NOMO-1 (cell line): ENCODE results near the gene ELP4.

Experiments used
- DNase-seq, 2 experiments: peaks; one replicate each; lab custom pipeline; 2025; ENCODE audit not compliant: unreplicated experiment in 2 of 2; lab: John Stamatoyannopoulos, UW

The ELP4 gene

DNA sequence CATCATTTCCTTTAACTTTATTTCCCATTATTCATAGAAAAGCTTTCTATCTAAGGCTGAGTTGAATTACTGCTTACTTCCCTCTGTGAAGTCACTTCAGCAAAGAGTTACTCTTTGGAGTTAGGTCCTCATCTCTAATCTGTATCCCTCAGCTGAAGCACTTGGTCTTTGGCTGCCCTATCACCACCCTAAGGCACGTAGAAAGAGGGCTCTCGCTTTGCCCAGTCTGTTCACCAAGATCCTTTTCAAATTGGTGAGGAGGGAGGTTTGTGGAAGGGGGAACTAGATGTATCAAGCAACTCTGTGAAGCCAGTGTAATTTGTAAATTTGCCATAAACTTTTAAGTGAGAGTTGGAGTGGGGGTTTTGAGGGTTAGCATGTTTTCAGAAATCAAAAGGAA, 258.1 kb downstream of the ELP4 start:
- no peak for DNase-seq

DNA sequence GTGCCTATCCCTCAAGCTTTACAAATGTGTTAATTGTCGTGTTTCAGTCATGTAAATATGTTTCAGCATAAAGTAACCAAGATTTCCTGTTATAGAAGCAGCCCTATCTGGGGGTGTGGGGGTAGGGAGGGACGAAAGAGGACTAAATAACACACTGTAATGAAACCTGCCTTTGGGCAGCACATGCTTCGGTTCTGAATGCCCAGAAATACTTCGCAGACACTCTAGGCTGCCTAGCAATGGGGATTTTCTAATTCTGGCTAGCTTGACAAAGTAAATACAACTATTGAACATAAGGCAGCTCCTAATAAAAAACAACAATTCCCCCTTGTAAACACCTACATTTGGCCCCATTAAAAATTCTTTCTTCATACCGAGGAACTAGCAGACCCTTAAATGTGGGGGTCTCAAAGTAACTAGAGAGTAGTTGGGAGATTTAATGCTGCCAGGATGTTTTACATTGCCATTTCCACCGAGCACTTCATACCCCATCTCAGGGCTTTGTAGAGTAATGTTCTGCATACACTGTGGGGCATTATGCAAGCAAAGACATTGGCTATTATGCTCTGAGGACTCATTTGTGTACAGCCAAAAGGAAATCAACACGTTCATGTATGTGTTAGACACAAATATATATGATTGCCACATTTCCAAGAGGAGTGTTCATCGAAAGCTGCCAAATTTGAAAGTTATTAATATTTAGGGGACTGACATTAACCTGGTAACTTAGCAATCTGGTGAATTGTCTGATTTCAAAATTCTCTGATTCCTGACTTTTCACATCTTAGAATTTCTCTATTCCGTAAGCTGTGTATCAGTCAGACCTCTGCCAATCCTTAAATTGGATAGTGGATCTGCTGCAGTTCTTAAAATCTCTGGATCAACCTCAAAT, 259.4 kb downstream of the ELP4 start:
- DNase-seq = no peak

DNA sequence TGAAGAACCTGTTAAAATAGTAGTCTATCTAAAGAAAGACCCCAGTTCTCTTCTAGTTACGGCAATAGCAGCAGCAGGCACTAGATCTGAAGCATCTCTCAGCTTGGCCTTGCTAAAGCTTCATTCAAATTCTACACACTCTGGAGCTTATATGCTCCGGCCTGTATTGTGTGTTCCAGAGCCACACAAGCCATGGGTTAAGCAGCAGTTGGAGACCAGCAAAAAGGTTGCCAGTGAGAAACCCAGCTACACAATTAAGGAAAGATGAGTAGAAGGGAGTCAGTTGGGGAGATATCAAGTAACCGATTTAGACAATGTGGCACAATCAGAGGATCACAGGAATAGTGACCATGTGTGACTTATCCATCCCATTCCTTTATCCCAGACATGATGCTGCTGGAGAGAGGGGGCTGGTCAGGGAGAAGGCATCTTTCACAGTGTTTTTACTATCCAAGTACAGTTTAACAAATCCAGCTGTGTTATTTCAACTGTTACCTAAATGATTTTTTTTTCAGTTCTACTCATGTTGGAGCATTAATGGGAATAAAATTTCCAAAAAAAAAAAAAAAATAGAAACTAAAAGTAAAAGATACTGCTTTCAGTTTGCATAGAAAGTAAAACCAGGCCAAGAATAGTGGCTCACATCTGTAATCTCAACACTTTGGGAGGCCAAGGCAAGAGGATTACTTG, 260.6 kb downstream of the ELP4 start:
- DNase-seq = no peak

DNA sequence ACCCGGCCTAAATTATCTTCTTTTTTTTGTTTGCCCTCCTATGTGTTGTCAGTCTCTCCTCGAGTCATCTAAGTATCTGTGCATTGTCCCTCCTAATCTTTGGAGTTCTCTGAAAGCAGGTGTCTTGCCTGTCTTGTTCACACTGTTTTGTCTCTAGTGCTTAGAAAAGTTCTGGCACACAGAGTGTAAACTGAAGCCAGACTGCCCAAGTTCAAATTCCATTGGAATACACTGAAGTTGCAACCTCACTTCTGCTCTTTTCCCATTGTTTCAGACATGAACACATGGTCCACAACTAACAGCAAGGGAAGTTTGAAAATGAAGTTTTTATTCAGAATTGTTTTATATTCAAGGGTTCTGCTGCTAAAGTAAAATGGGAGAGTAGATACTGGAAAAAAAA, 262.8 kb downstream of the ELP4 start:
- no peak for DNase-seq

DNA sequence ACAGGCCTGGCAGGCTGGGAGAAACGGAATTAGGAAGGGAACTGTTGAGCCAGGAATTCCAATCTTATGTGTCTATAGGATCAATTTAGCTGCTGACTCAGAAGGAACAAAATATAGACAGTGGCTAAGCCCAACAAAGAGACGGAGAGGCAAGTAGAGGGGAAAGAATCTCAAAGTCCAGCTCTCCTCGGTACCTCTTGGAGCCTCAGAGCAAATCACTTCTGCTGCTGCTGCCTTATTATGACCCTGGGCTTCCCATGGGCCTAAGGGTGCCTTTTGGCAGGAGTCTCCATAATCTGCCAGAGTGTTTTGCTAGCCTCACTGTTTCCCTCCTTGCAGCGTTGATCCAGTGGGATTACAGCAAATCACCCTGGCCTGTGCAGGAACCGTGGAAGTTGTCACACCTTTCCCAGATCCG, 269.8 kb downstream of the ELP4 start:
- DNase-seq = no peak

DNA sequence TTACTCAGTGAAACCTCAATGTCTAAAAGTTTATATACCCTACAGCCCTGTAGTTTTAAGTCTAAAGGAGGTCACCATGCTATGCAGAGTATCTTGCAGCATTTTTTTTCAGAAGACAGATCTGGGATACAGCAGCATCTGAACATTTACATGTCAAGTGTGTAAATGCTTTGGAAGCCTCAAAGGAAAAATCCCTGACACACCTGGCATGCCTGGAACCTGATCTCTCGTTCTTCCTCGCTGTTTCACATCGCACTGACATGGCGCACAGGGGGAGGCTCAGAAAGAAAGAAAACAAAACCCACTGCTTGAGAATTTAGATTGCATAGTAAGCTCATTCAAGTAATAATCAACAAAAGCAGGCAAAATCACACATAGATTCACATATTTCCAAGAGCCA, 270.5 kb downstream of the ELP4 start:
- DNase-seq = no peak

DNA sequence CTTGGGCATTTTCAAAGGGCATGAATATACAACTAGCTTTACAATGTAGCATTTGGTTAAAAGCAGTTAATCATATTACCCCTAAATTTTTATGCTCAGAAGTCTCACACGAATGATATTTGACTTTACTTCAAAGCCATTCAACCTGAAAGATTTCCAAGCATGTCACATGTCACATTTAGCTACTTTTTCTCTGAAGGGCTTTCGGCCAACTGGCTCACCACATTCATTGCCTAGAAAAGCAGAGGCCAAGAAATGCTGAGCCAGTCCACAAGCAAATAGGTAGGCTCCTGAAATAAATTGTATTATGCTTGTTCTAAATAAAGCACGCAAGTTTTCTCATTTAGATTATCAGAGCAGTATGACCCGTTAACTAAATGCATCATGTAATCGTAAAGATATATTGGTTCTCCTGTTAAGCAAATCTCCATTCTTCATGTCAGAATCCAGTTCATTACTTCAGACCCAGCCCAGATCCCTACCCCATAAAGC, 271.0 kb downstream of the ELP4 start:
- no peak for DNase-seq

DNA sequence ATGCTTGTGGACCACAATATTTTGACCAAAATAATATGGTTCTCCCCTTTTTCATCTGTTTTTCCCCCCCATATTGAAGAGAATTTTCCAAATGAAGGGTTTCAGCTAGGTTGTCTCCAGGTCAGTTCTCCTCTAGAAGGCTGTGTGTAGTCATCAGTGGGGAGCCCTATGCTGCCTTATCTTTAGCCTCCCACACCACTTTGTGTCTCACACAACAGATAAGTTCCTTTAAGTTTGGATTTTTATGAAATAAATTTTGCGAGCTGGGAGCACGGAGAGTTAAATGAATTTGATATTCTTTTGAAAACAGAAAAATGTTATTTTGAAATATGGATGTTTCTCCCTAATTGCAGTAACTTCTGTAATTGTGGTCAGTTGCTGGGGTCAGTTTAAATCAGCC, 272.7 kb downstream of the ELP4 start:
- DNase-seq = no peak

DNA sequence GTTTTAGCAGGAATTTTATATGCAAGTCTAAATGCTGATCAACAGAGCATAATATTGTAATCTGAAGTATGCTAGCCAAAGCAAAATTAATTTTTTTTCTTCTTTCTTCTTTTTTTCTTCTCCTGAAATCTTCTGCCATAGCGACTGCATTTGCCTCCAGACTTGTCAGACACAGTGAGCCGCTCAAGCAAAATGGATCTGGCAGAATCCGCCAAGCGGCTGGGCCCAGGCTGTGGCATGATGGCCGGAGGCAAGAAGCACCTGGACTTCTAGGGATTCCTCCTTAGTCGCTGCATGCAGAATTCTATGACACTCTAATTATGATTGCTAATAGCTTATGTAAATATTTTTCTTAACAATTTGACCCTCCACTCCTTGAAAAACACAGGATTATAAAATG, 273.7 kb downstream of the ELP4 start:
- no peak for DNase-seq

DNA sequence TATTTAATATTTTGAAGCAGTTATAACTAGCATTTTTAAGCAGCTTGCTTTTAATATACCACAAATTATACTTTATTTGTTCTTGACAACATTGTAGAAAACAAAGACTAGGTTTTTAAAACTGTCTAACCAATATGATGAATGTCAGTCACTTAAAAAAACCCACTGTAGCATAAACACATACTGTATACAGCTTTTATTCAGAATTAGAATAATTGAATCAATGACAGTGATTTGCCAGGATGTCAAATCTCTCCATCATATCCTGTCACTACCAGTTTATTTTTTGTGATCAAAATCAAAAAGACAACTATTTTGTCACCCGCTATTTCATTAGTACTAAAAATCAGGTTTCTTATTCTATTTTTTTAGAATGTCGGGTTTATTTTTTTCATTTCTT, 275.0 kb downstream of the ELP4 start:
- no peak for DNase-seq

DNA sequence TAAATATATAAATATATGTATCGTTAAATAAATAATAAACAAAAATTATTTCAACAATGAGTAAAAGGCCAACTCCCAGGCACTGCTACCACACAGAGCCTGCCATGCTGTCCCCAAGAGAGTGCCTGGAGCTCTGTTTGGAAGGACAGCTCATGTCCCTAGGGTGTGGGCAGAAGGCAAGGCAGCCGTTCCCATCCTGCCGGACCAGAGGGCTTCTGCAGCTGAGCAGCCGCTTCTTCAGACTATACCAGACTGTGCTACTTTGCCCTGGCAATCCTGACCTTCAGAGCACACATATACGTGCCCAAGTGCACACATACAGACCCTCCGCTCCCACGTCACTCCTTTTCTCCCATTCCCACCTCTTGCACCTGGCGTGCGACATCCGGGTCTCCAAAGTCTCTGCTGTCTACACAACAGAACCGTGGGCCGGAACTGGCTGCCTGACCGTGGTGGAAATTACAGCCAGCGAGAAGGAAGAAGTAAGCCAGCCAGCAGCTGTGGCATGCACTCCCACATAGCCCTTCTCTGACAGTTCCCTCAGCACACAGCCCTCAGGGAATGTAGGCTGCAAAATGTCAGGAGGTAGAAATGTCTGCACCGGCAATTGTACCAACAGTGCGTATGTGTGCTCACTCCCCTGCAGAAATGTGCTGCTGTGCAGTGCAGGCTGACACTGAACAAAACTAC, 277.6 kb downstream of the ELP4 start:
- no peak for DNase-seq

DNA sequence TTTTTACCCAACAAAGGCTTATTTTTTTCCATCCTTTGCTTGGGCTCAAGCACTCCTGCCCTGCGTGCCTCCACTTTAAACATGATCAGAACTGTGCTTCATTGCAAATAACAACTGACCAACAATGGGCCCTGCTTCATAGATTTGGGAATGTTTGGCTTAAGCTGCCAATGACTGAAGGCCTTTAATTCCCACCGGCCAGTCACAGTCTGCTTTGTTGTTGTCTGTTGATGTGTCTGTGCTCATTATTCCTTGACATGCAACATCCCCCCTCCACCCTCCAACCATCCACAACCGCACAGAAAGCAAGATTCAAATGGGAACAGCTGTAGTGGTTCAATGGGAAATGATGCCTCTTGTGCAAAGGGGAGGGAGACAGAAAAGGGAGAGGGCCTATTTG, 278.5 kb downstream of the ELP4 start:
- no peak for DNase-seq

DNA sequence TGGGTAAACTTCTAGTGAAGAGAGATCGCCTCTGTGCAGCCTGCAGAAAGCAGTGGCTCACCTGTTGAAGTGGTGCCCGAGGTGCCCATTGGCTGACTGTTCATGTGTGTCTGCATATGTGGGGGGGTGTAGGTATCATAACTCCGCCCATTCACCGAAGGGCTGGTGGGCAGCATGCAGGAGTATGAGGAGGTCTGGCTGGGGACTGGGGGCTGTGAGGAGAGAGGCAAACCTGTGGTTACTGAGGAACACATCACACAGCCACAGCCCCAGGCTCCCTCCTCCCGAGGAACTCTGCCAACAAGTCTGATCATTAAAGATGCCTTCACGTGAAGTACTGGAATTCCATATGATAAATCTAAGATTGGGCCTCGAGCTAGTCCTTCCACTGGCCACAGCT, 281.1 kb downstream of the ELP4 start:
- DNase-seq = no peak

DNA sequence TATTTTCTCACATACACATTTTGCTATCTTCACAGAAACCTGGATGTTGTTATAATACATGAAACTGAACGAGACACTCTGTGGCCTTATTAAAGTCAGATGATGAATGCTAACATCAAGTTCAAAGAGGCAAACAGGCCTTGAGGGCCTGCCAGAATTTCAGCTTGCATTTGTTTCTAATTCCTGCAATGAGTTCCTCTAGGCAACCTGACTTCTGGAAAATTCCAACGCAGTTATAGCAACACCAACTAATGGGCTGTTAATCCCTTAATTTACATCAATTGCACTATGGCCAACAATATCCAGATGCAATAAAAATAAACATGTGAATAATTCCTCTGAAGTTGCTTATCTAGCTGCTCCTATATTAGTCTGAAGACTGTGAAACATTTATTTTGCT, 282.5 kb downstream of the ELP4 start:
- DNase-seq = no peak

DNA sequence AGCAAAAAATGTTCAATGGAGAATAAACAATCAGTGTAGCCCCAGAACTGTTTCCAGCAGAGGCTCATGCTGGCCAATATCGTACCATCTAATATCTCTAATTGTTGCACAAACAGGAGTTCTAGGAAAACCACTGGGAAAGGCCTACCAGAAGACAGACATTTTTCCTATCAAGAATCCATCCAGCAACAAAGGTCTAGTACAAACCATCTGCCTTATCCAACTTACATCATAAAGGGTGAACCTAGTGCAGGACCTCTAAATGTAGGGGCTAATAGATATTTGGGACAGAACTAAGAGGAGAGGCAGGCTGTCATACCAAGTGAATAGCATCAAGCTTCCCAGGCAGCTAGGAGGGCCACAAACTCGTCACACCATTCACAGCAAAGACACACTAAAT, 282.9 kb downstream of the ELP4 start:
- no peak for DNase-seq

DNA sequence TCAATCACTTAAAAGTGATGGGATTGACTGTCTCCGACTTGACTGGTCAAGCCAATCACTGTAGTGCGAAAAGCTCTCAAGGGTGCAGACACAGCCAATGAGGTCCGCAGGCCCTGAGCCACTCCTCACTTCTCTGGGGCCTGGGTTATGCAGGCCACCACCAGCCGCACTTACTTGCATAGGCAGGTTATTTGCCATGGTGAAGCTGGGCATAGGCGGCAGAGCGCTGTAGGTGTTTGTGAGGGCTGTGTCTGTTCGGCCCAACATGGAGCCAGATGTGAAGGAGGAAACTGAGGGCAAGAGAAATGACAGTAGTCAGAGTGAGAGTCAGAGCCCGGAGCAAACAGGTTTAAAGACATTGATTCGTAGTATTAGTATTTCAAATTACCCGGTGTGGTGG, 283.7 kb downstream of the ELP4 start:
- DNase-seq = no peak

DNA sequence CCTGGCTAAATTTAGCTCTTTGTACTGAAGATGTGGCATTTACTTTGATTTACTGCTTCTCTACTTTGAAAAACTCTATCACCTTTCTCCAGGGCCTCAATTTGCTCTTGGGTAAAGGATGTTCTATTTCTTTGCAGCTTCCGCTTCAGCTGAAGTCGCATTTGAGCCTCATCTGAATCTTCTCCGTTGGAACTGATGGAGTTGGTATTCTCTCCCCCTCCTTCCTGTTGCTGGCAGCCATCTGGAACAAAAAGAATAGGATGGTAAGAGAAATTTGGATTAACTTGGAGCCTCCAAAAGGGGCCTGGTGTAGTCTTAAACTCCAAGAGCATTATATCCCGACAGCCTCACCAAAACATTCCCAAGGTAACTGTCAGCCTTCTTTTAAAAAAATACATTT, 285.0 kb downstream of the ELP4 start:
- DNase-seq = no peak

DNA sequence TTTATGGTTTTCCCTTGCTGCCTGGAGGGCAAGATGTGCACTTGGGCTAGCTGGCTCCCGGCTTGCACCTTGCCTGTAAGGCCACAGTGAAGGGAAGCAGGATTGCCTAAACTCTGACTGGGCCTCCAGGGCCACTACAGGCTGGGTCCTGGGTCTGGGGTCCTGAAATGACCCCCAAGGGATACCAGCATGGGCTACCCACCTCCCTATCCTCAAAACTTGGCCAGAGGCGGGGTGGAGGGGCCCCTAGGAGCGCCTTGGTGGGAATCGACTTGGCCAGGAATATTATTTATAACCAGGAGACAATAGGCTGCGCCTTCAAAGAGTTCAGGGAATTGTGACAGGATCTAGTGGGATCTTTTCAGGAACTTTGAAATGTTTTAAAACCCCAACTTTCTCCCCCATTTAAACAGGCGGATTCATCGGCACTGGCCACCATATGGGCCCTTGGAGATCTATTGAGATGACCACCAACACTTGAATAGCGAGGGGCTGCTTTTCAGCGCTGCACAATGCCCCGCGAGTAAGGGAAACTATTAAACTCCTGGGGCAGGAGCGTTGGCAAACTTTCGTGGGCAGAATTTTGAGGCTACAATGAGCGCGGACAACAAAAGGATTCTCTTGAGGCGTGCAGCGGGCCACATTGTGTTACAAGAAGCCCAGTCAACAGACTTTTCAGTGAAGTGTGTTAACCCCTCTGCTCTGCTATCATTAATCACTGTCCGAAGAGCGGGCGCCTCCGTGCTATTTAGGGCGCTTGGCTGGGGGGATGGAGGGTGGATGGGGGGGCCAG, 286.3 kb downstream of the ELP4 start:
- DNase-seq = no peak

DNA sequence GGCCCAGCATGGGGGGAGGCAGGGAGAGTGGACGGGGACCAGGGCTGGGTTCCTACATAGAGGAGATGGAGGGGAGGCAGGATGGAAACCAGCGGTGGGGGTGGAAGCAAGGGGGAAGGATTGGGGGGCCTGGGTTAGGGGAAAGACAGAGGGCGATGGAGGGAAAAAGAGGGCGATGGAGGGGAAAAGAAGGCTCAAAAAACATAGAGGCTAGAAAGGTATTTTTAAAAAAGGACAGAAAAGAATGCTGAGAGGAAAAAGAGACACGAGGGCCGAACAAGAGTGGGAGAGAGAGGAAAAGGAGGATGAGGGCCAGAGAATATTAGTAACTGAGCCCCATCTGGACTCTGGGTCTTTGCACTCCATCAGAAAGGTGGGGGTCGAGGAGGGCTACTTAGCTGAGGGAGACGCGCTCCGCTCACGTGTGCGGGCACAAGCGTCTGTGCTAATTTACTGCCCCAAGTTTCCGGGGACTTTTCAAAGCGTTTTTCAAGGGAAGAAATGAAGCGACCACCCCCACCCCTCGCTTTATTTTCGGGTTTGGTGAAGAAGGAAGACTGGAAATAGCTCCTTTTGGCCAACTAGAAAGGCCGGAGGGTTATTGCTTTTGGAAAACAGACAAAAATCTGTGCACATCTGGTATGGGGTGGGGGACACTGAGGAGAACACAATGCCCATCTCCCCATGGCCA, 287.1 kb downstream of the ELP4 start:
- no peak for DNase-seq
